NCI-H526 (cell line): ENCODE data around the gene MRFAP1L1.
"Not testable (repeated sequence)": the region's sequence is repeated elsewhere in the genome, so short reads cannot be mapped to it uniquely, and the experiment has no call there.

Experiments
- DNase-seq, 2 experiments: peaks; one replicate each; lab custom pipeline; 2025; lab: John Stamatoyannopoulos, UW

Gene MRFAP1L1

GRCh38 chr4:6709230-6710114 is at the start of gene MRFAP1L1:
Gene MRFAP1L1 (minus strand): TSS chr4:6709865. CDS start chr4:6709629, 236 bp downstream.
- peak; percentile 93 to 99 for DNase-seq

DNA sequence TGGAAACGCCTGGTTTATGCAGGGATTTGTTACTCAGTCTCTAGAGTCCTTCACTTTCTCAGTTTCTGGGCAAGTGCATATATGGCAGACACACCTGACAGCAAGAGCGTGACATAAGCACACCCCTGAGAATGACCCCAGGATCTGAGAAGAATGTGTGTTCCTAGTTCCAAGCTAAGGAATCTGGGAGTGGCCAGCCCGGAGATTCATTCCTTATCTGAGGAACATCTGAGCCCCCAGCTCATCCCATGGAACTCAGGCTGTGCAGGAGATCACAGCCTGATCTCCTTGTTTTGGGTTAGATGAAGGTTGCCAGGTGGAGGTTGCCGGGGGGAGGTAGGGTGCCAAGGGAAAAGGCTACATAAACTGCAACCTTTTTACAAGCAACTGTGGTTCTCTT is 49.1 kb upstream of the MRFAP1L1 start:
- no peak for DNase-seq

- not testable (repeated sequence) for DNase-seq
Measured at GRCh38 chr4:6756345-6756744, 46.7 kb upstream of the MRFAP1L1 start.

DNA sequence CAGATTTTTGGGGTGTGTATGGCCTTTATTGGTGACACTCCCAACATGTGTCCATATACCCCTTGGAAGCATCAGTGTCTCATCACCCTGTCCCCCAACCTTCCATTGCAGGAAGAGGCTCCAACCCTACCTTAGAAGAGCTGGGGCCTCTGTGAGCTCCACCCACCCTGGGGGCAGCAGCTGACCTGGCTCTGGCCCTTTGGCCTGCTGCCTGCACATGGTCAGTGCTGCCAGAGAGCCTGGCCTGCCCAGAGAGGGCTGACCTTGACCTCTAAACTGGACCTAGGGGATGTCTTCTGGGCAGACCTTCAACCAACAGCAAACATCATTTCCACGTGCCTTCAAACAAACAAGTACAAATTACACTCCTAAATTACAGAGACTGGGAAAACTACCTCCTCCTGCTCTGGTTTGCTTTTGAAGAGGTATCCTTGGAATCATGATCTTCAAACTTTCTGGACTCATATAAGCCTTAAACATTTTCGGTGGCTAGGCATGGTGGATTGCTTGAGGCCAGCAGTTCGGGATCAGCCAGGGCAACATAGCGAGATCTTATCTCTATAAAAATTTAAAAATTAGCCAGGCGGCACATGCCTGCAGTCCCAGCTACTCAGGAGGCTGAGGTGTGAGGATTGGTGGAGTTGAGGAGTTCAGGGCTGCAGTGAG is 45.6 kb upstream of the MRFAP1L1 start:
- no peak for DNase-seq

GRCh38 chr4:6754481-6755087 is 44.9 kb upstream of the MRFAP1L1 start:
- DNase-seq, result no peak

DNA sequence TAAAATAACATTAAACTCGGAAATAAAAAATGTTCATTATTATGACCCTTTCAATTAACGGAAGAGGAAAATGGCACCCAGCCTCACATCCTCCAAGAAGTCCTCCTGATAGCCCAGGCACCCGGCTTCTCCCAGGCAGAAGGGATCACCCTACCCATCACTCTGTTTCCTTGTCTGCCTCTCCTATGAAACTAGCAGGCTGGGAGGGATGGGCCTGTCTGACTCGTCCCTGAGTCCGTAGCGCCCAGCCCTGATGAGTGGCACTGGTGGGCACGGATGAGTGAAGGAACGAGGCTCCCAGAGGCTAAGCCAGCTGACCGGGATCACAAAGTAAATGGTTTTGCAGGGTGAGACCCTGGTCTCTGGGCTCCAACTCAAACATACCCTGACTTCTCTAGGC is 44.2 kb upstream of the MRFAP1L1 start:
- no peak for DNase-seq

- DNase-seq, result no peak
Measured at GRCh38 chr4:6753103-6753560, 43.5 kb upstream of the MRFAP1L1 start.

DNA sequence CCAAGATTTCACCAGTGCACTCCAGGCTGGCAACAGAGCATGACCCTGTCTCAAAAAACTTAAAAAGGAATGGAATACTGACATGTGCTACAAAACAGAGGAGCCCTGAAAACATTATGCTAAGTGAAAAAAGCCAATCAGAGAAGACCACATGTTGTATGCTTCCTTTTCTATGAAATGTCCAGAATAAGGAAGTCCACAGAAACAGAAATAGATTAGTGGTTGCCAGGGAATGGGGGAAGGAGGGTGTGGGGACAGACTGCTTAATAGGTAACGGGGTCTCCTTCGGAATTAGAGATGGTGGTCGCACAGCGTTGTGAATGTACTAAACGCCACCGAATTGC is 42.8 kb upstream of the MRFAP1L1 start:
- DNase-seq, result no peak

- DNase-seq, result no peak
Measured at GRCh38 chr4:6751611-6752485, 42.2 kb upstream of the MRFAP1L1 start.

DNA sequence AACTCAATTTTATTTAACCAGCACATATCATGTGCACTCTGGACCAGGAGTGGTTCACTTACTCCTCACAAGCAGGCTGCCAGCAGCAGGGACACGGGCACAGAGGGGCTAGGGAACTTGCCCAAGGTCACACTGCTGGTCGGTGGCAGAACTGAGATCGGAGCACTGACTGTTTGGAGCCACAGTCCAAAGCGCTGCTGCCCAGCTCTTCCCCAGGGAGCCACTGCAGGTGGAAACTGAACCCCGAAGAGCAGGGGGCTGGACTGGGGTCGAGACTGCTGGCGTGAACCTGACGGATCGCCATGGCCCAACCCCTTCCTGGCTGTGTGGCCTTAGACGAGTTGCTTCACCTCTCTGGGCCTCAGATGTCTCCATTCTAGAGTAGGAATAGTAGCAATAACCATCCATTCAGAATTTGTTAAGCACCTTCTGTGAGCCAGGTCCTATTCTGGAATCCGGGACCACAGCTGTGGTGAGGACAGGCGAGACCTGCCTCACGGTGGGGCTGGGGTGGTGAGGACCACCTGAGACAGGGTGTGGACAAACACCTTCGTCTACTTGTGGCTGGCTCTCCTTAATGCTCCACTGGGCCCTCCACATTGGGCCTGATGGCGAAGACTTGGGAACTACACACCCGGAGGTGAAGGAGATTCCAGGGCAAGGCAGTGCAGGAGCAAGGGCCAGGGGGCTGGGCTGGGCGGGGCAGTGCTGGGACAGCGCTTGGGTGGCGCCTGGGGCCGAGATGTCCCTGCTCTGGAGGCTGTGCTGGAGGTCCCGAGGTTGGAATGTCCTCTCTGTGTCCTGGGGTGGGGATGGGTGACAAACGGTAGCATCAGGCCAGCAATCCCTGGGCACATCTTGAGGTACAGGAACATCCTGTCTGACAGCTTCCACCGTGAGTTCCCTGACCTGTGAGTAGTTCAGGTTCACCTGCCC is 40.9 kb upstream of the MRFAP1L1 start:
- DNase-seq, result no peak

GRCh38 chr4:6749340-6750171 is 39.9 kb upstream of the MRFAP1L1 start:
- no peak for DNase-seq

DNA sequence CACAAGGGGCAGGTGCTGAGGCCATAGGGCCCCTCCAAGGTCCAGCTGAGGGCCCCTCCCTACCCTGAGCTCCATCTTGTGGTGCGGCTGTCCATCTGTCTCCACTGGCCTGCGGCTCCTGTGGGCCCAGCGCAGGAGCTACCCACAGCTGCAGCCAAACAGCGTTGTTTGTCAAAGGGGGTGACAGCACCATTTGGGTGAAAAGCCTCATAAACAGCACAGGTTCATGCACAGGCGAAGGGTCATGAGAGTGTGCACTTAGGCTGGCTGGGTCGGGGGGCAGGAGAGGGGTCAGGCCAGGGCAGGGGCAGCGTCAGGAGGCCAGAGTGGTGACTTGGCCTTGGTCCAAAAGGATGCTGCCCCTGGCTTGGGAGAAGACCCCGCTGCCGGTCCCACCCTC is 38.6 kb upstream of the MRFAP1L1 start:
- no peak for DNase-seq

- DNase-seq, result no peak
Measured at GRCh38 chr4:6747294-6748051, 37.8 kb upstream of the MRFAP1L1 start.

GRCh38 chr4:6746721-6747293 is 37.1 kb upstream of the MRFAP1L1 start:
- DNase-seq, result no peak

GRCh38 chr4:6742989-6743388 is 33.3 kb upstream of the MRFAP1L1 start:
- DNase-seq, result no peak

DNA sequence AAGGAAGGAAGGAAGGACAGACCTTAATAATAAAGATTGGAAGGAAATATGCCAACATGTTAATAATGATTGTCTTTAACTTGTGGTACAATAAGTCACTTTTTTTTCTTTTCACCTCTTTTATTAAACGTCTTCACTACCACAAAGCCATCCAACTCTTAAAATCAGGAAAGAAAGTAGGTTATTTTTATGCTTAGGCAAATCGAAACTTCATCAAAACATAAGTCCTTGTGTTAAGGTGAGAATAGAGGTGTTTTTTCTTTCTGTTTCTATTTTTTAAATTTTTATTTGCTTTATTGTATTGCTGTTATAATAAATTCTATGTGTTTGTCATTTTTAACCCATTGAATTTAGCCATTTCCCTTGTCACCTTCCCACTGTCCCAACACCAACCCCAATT is 32.8 kb upstream of the MRFAP1L1 start:
- DNase-seq, result no peak

GRCh38 chr4:6740347-6740746 is 30.7 kb upstream of the MRFAP1L1 start:
- DNase-seq, result no peak

- DNase-seq, result no peak
Measured at GRCh38 chr4:6739920-6740319, 30.3 kb upstream of the MRFAP1L1 start.
